HL-60 (cell line): ENCODE measurements around the gene EDN3.

Experiments
- GABPA ChIP-seq: IDR thresholded peaks from 2 replicates; pipeline ENCODE4 v1.6.1; 2012; ENCODE audit warnings: low read depth
- POLR2AphosphoS5 ChIP-seq: IDR thresholded peaks from 2 replicates; pipeline ENCODE4 v1.6.1; 2012; ENCODE audit warnings: low read depth
- SPI1 ChIP-seq: IDR thresholded peaks from 2 replicates; pipeline ENCODE4 v1.6.1; 2012; ENCODE audit warnings: low read depth, mild to moderate bottlenecking, borderline replicate concordance
- TF ChIP-seq, protein P1 (sequence below): IDR thresholded peaks from one replicate; pipeline ENCODE4 v1.5.1; 2011; ENCODE audit warnings: low read length, control low read depth, inconsistent platforms; ENCODE audit not compliant: insufficient read depth
- TF ChIP-seq, protein P2 (sequence below): IDR thresholded peaks from 2 replicates; pipeline ENCODE4 v1.6.1; 2012; ENCODE audit warnings: low read depth; ENCODE audit not compliant: insufficient replicate concordance

DNA sequence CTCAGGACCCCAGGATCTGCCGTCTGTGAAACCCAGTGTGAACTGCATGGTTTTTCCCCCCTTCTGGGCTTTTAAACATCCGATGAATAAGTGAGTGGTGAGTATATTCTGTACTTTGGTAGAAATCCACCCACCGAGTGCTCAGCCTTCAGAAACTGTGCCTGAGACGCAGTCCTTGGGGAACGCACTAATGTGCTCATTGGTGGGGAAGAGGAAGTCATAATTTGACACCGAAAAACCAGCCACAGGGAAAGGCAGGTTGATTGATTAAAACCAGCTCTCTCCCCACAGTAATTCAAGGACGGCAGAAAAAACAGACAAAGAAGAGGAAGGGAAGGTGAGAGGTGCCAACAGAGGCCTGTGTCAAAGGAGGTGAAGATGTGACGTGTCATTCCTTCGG, 21.7 kb downstream of the EDN3 start:
- TF ChIP-seq, protein P1, sequence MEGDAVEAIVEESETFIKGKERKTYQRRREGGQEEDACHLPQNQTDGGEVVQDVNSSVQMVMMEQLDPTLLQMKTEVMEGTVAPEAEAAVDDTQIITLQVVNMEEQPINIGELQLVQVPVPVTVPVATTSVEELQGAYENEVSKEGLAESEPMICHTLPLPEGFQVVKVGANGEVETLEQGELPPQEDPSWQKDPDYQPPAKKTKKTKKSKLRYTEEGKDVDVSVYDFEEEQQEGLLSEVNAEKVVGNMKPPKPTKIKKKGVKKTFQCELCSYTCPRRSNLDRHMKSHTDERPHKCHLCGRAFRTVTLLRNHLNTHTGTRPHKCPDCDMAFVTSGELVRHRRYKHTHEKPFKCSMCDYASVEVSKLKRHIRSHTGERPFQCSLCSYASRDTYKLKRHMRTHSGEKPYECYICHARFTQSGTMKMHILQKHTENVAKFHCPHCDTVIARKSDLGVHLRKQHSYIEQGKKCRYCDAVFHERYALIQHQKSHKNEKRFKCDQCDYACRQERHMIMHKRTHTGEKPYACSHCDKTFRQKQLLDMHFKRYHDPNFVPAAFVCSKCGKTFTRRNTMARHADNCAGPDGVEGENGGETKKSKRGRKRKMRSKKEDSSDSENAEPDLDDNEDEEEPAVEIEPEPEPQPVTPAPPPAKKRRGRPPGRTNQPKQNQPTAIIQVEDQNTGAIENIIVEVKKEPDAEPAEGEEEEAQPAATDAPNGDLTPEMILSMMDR = no peak
- TF ChIP-seq, protein P2, sequence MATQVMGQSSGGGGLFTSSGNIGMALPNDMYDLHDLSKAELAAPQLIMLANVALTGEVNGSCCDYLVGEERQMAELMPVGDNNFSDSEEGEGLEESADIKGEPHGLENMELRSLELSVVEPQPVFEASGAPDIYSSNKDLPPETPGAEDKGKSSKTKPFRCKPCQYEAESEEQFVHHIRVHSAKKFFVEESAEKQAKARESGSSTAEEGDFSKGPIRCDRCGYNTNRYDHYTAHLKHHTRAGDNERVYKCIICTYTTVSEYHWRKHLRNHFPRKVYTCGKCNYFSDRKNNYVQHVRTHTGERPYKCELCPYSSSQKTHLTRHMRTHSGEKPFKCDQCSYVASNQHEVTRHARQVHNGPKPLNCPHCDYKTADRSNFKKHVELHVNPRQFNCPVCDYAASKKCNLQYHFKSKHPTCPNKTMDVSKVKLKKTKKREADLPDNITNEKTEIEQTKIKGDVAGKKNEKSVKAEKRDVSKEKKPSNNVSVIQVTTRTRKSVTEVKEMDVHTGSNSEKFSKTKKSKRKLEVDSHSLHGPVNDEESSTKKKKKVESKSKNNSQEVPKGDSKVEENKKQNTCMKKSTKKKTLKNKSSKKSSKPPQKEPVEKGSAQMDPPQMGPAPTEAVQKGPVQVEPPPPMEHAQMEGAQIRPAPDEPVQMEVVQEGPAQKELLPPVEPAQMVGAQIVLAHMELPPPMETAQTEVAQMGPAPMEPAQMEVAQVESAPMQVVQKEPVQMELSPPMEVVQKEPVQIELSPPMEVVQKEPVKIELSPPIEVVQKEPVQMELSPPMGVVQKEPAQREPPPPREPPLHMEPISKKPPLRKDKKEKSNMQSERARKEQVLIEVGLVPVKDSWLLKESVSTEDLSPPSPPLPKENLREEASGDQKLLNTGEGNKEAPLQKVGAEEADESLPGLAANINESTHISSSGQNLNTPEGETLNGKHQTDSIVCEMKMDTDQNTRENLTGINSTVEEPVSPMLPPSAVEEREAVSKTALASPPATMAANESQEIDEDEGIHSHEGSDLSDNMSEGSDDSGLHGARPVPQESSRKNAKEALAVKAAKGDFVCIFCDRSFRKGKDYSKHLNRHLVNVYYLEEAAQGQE = no peak
- TF ChIP-seq POLR2AphosphoS5 (no peak), GABPA (no peak), SPI1 (no peak)
